Neural progenitor cell (in vitro differentiated cells): ENCODE data around the gene CIB2.

Experiments
- CTCF ChIP-seq: fragments of 200-600 bp; sonication (generic); IDR thresholded peaks from 2 replicates; pipeline ENCODE4 v1.5.1; 2017; ENCODE audit warnings: antibody characterized with exemption, mild to moderate bottlenecking
- EZH2 ChIP-seq: fragments of 200-600 bp; sonication (generic); IDR thresholded peaks from 2 replicates; pipeline ENCODE4 v1.6.1; 2017; ENCODE audit warnings: antibody characterized with exemption, mild to moderate bottlenecking, moderate library complexity
- EZH2phosphoT487 ChIP-seq: fragments of 200-600 bp; sonication (generic); IDR thresholded peaks from 2 replicates; pipeline ENCODE4 v1.6.1; 2017; ENCODE audit warnings: antibody characterized with exemption

GRCh38 chr15:78064544-78064943 lies 66.7 kb downstream of the CIB2 start:
- TF ChIP-seq CTCF (no peak), EZH2 (no peak), EZH2phosphoT487 (no peak)
